ENCODE results near the gene PPIP5K1. TPM values are rescaled to one million over a fixed set of nuclear protein-coding genes. Genes with fewer than 3 reads are reported as not detected.

The PPIP5K1 gene
- total RNA-seq, 1 experiment from 2014 or later, result 18.8 TPM

DNA sequence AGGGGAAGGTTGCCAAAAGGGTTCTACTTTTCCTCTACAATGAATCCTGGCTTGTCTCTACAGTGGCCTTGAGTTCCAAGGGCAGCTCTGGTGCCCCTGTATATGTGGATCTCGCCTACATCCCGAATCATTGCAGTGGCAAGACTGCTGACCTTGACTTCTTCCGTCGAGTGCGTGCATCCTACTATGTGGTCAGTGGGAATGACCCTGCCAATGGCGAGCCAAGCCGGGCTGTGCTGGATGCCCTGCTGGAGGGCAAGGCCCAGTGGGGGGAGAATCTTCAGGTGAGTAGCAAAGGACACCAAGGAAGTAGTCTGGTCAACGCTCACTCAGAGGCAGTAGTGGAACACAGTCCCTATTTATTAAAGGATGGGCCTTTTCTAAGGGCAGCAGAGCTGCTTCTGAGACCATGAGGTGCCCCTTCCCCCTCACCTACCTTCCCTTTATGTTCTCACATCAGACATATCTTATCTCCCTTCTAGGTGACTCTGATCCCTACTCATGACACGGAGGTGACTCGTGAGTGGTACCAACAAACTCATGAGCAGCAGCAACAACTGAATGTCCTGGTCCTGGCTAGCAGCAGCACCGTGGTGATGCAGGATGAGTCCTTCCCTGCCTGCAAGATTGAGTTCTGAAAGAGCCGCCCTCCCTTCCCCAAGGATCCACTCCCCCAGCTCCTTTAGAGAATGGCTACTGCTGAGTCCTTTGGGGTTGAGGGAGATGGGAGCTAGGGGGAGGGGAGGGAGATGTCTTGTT is 60.2 kb downstream of the PPIP5K1 start:
- Histone ChIP-seq H3K27me3 (replicated peaks) (no peaks in the 10 kb centered on the region), H3K4me3 (no peak overlapping the region), H3K27ac (no peak overlapping the region), H3K4me1 (replicated peaks) (no peaks in the 10 kb centered on the region), H3K9me3 (replicated peaks) (no peaks in the 10 kb centered on the region), H3K36me3 (peaks cover 76% of the 10 kb centered on the region)
- no peak for DNase-seq (ENCODE audit: low read depth in 1 of 2, low spot score in 2 of 2)

DNA sequence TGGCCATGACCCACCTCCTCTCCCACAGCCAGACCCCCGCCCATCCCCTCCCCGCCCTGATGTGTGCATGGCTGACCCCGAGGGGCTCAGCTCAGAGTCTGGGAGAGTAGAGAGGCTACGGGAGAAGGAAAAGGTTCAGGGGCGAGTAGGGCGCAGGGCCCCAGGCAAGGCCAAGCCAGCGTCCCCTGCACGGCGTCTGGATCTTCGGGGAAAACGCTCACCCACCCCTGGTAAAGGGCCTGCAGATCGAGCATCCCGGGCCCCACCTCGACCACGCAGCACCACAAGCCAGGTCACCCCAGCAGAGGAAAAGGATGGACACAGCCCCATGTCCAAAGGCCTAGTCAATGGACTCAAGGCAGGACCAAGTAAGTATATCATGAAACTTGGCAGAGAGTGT is 60.9 kb downstream of the PPIP5K1 start:
- Histone ChIP-seq H3K9me3 (replicated peaks) (no peaks in the 10 kb centered on the region), H3K36me3 (peaks cover 76% of the 10 kb centered on the region), H3K27me3 (replicated peaks) (no peaks in the 10 kb centered on the region), H3K4me1 (replicated peaks) (no peaks in the 10 kb centered on the region), H3K4me3 (no peak overlapping the region), H3K27ac (no peak overlapping the region)
- DNase-seq (ENCODE audit: low read depth in 1 of 2, low spot score in 2 of 2), result no peak

DNA sequence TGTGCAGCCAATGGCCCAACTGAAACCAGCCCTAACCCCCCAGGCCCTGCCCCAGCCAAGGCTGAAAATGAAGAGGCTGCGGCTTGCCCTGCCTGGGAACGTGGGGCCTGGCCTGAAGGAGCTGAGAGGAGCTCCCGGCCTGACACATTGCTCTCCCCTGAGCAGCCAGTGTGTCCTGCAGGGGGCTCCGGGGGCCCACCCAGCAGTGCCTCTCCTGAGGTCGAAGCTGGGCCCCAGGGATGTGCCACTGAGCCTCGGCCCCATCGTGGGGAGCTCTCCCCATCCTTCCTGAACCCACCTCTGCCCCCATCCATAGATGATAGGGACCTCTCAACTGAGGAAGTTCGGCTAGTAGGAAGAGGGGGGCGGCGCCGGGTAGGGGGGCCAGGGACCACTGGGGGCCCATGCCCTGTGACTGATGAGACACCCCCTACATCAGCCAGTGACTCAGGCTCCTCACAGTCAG is 61.4 kb downstream of the PPIP5K1 start:
- H3K4me3 ChIP-seq, result no peak overlapping the region
- H3K27ac ChIP-seq, result no peak overlapping the region
- H3K36me3 ChIP-seq, result peaks cover 81% of the 10 kb centered on the region
- H3K9me3 ChIP-seq (replicated peaks), result no peaks in the 10 kb centered on the region
- H3K27me3 ChIP-seq (replicated peaks), result no peaks in the 10 kb centered on the region
- no peaks in the 10 kb centered on the region for H3K4me1 ChIP-seq (replicated peaks)
- DNase-seq (ENCODE audit: low read depth in 1 of 2, low spot score in 2 of 2), result no peak

DNA sequence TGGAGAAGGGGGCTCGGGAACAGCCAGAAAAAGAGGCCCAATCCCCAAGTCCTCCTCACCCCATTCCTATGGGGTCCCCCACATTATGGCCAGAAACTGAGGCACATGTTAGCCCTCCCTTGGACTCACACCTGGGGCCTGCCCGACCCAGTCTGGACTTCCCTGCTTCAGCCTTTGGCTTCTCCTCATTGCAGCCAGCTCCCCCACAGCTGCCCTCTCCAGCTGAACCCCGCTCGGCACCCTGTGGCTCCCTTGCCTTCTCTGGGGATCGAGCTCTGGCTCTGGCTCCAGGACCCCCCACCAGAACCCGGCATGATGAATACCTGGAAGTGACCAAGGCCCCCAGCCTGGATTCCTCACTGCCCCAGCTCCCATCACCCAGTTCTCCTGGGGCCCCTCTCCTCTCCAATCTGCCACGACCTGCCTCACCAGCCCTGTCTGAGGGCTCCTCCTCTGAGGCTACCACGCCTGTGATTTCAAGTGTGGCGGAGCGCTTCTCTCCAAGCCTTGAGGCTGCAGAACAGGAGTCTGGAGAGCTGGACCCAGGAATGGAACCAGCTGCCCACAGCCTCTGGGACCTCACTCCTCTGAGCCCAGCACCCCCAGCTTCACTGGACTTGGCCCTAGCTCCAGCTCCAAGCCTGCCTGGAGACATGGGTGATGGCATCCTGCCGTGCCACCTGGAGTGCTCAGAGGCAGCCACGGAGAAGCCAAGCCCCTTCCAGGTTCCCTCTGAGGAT is 62.0 kb downstream of the PPIP5K1 start:
- Histone ChIP-seq H3K4me3 (no peak overlapping the region), H3K27ac (no peak overlapping the region), H3K4me1 (replicated peaks) (no peaks in the 10 kb centered on the region), H3K27me3 (replicated peaks) (no peaks in the 10 kb centered on the region), H3K9me3 (replicated peaks) (no peaks in the 10 kb centered on the region), H3K36me3 (peaks cover 87% of the 10 kb centered on the region)
- DNase-seq (ENCODE audit: low read depth in 1 of 2, low spot score in 2 of 2), result no peak

DNA sequence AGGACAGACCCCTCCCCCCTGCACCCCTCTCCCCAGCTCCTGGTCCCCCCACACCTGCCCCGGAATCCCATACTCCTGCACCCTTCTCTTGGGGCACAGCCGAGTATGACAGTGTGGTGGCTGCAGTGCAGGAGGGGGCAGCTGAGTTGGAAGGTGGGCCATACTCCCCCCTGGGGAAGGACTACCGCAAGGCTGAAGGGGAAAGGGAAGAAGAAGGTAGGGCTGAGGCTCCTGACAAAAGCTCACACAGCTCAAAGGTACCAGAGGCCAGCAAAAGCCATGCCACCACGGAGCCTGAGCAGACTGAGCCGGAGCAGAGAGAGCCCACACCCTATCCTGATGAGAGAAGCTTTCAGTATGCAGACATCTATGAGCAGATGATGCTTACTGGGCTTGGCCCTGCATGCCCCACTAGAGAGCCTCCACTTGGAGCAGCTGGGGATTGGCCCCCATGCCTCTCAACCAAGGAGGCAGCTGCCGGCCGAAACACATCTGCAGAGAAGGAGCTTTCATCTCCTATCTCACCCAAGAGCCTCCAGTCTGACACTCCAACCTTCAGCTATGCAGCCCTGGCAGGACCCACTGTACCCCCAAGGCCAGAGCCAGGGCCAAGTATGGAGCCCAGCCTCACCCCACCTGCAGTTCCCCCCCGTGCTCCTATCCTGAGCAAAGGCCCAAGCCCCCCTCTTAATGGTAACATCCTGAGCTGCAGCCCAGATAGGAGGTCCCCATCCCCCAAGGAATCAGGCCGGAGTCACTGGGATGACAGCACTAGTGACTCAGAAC is 62.8 kb downstream of the PPIP5K1 start:
- Histone ChIP-seq H3K36me3 (peaks cover 94% of the 10 kb centered on the region), H3K4me1 (replicated peaks) (no peaks in the 10 kb centered on the region), H3K27me3 (replicated peaks) (no peaks in the 10 kb centered on the region), H3K27ac (no peak overlapping the region), H3K4me3 (no peak overlapping the region), H3K9me3 (replicated peaks) (no peaks in the 10 kb centered on the region)
- no peak for DNase-seq (ENCODE audit: low read depth in 1 of 2, low spot score in 2 of 2)

DNA sequence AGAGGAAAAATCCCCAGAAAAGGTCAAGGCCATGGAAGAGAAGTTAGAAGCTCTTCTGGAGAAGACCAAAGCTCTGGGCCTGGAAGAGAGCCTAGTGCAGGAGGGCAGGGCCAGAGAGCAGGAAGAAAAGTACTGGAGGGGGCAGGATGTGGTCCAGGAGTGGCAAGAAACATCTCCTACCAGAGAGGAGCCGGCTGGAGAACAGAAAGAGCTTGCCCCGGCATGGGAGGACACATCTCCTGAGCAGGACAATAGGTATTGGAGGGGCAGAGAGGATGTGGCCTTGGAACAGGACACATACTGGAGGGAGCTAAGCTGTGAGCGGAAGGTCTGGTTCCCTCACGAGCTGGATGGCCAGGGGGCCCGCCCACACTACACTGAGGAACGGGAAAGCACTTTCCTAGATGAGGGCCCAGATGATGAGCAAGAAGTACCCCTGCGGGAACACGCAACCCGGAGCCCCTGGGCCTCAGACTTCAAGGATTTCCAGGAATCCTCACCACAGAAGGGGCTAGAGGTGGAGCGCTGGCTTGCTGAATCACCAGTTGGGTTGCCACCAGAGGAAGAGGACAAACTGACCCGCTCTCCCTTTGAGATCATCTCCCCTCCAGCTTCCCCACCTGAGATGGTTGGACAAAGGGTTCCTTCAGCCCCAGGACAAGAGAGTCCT is 63.6 kb downstream of the PPIP5K1 start:
- Histone ChIP-seq H3K4me3 (no peak overlapping the region), H3K27me3 (replicated peaks) (no peaks in the 10 kb centered on the region), H3K36me3 (peaks cover 98% of the 10 kb centered on the region), H3K9me3 (replicated peaks) (no peaks in the 10 kb centered on the region), H3K4me1 (replicated peaks) (no peaks in the 10 kb centered on the region), H3K27ac (no peak overlapping the region)
- no peak for DNase-seq (ENCODE audit: low read depth in 1 of 2, low spot score in 2 of 2)

DNA sequence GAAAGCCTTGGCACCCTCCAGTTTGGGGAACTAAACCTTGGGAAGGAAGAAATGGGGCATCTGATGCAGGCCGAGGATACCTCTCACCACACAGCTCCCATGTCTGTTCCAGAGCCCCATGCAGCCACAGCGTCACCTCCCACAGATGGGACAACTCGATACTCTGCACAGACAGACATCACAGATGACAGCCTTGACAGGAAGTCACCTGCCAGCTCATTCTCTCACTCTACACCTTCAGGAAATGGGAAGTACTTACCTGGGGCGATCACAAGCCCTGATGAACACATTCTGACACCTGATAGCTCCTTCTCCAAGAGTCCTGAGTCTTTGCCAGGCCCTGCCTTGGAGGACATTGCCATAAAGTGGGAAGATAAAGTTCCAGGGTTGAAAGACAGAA is 64.9 kb downstream of the PPIP5K1 start:
- Histone ChIP-seq H3K4me1 (replicated peaks) (no peaks in the 10 kb centered on the region), H3K36me3 (peaks cover 98% of the 10 kb centered on the region), H3K27ac (no peak overlapping the region), H3K4me3 (no peak overlapping the region), H3K27me3 (replicated peaks) (no peaks in the 10 kb centered on the region), H3K9me3 (replicated peaks) (no peaks in the 10 kb centered on the region)
- no peak for DNase-seq (ENCODE audit: low read depth in 1 of 2, low spot score in 2 of 2)

DNA sequence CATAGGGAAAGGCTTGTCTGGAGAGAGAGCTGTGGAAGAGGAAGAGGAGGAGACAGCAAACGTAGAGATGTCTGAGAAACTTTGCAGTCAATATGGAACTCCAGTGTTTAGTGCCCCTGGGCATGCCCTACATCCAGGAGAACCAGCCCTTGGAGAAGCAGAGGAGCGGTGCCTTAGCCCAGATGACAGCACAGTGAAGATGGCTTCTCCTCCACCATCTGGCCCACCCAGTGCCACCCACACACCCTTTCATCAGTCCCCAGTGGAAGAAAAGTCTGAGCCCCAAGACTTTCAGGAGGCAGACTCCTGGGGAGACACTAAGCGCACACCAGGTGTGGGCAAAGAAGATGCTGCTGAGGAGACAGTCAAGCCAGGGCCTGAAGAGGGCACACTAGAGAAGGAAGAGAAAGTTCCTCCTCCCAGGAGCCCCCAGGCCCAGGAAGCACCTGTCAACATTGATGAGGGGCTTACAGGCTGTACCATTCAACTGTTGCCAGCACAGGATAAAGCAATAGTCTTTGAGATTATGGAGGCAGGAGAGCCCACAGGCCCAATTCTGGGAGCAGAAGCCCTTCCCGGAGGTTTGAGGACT is 65.7 kb downstream of the PPIP5K1 start:
- H3K27me3 ChIP-seq (replicated peaks), result no peaks in the 10 kb centered on the region
- H3K4me1 ChIP-seq (replicated peaks), result peaks cover under 1% of the 10 kb centered on the region
- DNase-seq (ENCODE audit: low read depth in 1 of 2, low spot score in 2 of 2), result no peak
- H3K9me3 ChIP-seq (replicated peaks), result no peaks in the 10 kb centered on the region
- H3K4me3 ChIP-seq, result no peak overlapping the region
- peaks cover 97% of the 10 kb centered on the region for H3K36me3 ChIP-seq
- H3K27ac ChIP-seq, result no peak overlapping the region

DNA sequence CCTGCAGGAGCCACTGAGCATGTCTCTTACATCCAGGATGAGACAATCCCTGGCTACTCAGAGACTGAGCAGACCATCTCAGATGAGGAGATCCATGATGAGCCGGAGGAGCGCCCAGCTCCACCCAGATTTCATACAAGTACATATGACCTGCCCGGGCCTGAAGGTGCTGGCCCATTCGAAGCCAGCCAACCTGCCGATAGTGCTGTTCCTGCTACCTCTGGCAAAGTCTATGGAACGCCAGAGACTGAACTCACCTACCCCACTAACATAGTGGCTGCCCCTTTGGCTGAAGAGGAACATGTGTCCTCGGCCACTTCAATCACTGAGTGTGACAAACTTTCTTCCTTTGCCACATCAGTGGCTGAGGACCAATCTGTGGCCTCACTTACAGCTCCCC is 66.4 kb downstream of the PPIP5K1 start:
- H3K4me1 ChIP-seq (replicated peaks), result peaks cover 8% of the 10 kb centered on the region
- peaks cover 90% of the 10 kb centered on the region for H3K36me3 ChIP-seq
- no peak overlapping the region for H3K27ac ChIP-seq
- H3K27me3 ChIP-seq (replicated peaks), result no peaks in the 10 kb centered on the region
- H3K4me3 ChIP-seq, result no peak overlapping the region
- no peak for DNase-seq (ENCODE audit: low read depth in 1 of 2, low spot score in 2 of 2)
- H3K9me3 ChIP-seq (replicated peaks), result no peaks in the 10 kb centered on the region

DNA sequence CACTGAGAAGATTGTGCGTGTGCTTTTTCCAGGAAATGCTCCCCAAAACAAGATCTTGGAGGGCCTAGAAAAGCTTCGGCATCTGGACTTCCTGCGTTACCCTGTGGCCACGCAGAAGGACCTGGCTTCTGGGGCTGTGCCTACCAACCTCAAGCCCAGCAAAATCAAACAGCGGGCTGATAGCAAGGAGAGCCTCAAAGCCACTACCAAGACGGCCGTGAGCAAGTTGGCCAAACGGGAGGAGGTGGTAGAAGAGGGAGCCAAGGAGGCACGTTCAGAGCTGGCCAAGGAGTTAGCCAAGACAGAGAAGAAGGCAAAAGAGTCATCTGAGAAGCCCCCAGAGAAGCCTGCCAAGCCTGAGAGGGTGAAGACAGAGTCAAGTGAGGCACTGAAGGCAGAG is 67.8 kb downstream of the PPIP5K1 start:
- no peaks in the 10 kb centered on the region for H3K27me3 ChIP-seq (replicated peaks)
- H3K4me1 ChIP-seq (replicated peaks), result peaks cover 12% of the 10 kb centered on the region
- DNase-seq (ENCODE audit: low read depth in 1 of 2, low spot score in 2 of 2), result no peak
- H3K36me3 ChIP-seq, result peaks cover 76% of the 10 kb centered on the region
- H3K4me3 ChIP-seq, result no peak overlapping the region
- no peaks in the 10 kb centered on the region for H3K9me3 ChIP-seq (replicated peaks)
- no peak overlapping the region for H3K27ac ChIP-seq

DNA sequence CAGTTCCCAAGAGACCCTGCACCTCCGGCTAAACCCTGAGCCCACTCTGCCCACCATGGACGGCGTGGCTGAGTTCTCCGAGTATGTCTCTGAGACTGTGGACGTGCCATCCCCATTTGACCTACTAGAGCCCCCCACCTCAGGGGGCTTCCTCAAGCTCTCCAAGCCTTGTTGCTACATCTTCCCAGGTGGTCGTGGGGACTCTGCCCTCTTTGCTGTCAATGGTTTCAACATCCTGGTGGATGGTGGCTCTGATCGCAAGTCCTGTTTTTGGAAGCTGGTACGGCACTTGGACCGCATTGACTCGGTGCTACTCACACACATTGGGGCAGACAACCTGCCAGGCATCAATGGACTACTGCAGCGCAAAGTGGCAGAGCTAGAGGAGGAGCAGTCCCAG is 68.6 kb downstream of the PPIP5K1 start:
- Histone ChIP-seq H3K27ac (no peak overlapping the region), H3K4me3 (no peak overlapping the region), H3K9me3 (replicated peaks) (no peaks in the 10 kb centered on the region), H3K36me3 (peaks cover 70% of the 10 kb centered on the region), H3K27me3 (replicated peaks) (no peaks in the 10 kb centered on the region), H3K4me1 (replicated peaks) (peaks cover 21% of the 10 kb centered on the region)
- no peak for DNase-seq (ENCODE audit: low read depth in 1 of 2, low spot score in 2 of 2)

DNA sequence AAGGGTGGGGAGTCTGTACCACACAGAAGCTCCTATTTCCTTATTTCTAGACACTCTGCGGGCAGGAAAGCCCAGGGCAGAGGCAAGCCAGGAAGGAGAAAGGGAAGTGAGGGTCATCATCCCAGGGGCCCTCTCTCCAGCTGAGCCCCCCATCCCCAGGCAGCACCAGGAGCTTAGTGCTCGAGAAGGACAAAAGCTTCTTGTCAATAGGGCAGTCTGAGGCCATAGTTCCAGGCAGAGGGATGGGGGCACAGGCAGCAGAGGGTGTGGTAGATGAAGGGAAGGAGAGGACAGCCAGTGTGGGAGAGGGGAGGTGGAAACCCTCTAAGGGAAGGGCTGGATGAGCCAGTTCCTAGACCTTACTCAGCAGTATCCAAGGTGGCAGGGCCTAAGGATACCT is 69.9 kb downstream of the PPIP5K1 start:
- H3K36me3 ChIP-seq, result peaks cover 57% of the 10 kb centered on the region
- H3K27ac ChIP-seq, result no peak overlapping the region
- no peak for DNase-seq (ENCODE audit: low read depth in 1 of 2, low spot score in 2 of 2)
- H3K4me3 ChIP-seq, result no peak overlapping the region
- H3K4me1 ChIP-seq (replicated peaks), result peaks cover 32% of the 10 kb centered on the region
- H3K27me3 ChIP-seq (replicated peaks), result no peaks in the 10 kb centered on the region
- H3K9me3 ChIP-seq (replicated peaks), result no peaks in the 10 kb centered on the region

DNA sequence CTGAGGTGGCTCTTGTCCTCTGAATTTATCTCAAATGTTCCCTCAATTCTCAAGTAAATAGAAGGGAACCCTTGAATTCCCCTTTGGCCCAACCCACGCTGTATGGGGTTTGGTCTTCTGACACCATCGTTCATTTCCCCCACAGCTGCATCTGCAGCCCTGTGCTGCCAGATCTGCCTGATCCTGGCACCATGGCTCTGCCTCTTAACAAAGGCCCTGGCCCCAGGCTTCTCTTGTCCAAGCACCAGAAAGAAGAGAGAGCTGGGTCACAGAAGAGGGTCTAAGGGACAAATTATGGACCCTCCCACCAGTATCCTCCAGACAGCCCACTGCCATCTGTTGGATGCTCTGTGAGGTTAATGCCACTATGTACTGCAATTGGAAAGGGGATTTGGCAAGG is 70.8 kb downstream of the PPIP5K1 start:
- Histone ChIP-seq H3K27ac (no peak overlapping the region), H3K9me3 (replicated peaks) (no peaks in the 10 kb centered on the region), H3K4me1 (replicated peaks) (peaks cover 35% of the 10 kb centered on the region), H3K4me3 (no peak overlapping the region; the same call in 1 of the 2 replicates), H3K27me3 (replicated peaks) (no peaks in the 10 kb centered on the region), H3K36me3 (peaks cover 48% of the 10 kb centered on the region)
- DNase-seq (ENCODE audit: low read depth in 1 of 2, low spot score in 2 of 2), result no peak

Measured in SJSA1 (cell line).